Uterus (tissue), 4 donors: ENCODE measurements around the gene CARS1. TPM values are rescaled to one million over a fixed set of nuclear protein-coding genes. Genes with fewer than 3 reads are reported as not detected.
A peak's percentile ranks its signal among the peaks of the same experiment; 100 is the strongest.
"Not testable (repeated sequence)": the region's sequence is repeated elsewhere in the genome, so short reads cannot be mapped to it uniquely, and the experiment has no call there.

Source experiments
- DNase-seq, 2 donors: peaks; one replicate each; pipeline ENCODE4 v3.0.0-alpha.2; 2019 to 2020
- H3K27ac ChIP-seq, 2 donors: fragments of 200-600 bp; sonication (generic); 1 replicate in 1 of 2; 2 replicates in 1 of 2; pipeline ENCODE4 v1.5.1; 2016 to 2018
- H3K27me3 ChIP-seq, 2 donors: fragments of 200-600 bp; sonication (generic); one replicate each; pipeline ENCODE4 v1.5.1; 2018 to 2019; ENCODE audit warnings: control low read depth in 1 of 2
- H3K36me3 ChIP-seq, 2 donors: fragments of 200-600 bp; sonication (generic); one replicate each; pipeline ENCODE4 v1.5.1; 2019; ENCODE audit warnings: control low read depth in 1 of 2
- H3K4me1 ChIP-seq, 2 donors: fragments of 200-600 bp; sonication (generic); one replicate each; pipeline ENCODE4 v1.5.1; 2018 to 2019; ENCODE audit warnings: control low read depth in 1 of 2
- H3K4me3 ChIP-seq, 2 donors: fragments of 200-600 bp; sonication (generic); 1 replicate in 1 of 2; 2 replicates in 1 of 2; pipeline ENCODE4 v1.5.1; 2018 to 2019; ENCODE audit warnings: mild to moderate bottlenecking in 1 of 2
- H3K9me3 ChIP-seq, 2 donors: fragments of 200-600 bp; sonication (generic); one replicate each; pipeline ENCODE4 v1.5.1; 2019; ENCODE audit warnings: control low read depth in 1 of 2
- CTCF ChIP-seq, 4 experiments: fragments of 200-600 bp in 2 of 4; fragments of 450-650 bp in 2 of 4; sonication (generic) in 2 of 4; IDR thresholded peaks; one replicate each; pipeline ENCODE4 v1.5.1; 2016 to 2019; ENCODE audit warnings: antibody characterized with exemption in 4 of 4, mild to moderate bottlenecking in 2 of 4, moderate library complexity in 1 of 4
- POLR2A ChIP-seq, 2 donors: fragments of 450-650 bp; IDR thresholded peaks; one replicate each; pipeline ENCODE4 v1.6.1; 2016; ENCODE audit warnings: antibody characterized with exemption in 2 of 2, mild to moderate bottlenecking in 1 of 2, moderate library complexity in 1 of 2
- intact Hi-C: fragments of 100-400 bp; cut with DNase I; formaldehyde crosslinking; loops from one replicate; pipeline ENCODE4 v1.15.1; 2023; ENCODE audit warnings: low total_unique reads
- total RNA-seq, 4 donors: library from RNA; depleted of rRNA in 3 of 4; stranded (reverse); fragments of >200 nt in 3 of 4; gene quantifications; one replicate each; pipeline versions ENCODE4 v1.1.0 to v1.2.4, GENCODE V29; 2014 to 2023
- donor health status: DM: yes; HTN: yes; CAD: no.

Gene CARS1
- total RNA-seq, 4 donors from 2014 or later, result 13.2 to 39.5 (median 27.4) TPM

DNA sequence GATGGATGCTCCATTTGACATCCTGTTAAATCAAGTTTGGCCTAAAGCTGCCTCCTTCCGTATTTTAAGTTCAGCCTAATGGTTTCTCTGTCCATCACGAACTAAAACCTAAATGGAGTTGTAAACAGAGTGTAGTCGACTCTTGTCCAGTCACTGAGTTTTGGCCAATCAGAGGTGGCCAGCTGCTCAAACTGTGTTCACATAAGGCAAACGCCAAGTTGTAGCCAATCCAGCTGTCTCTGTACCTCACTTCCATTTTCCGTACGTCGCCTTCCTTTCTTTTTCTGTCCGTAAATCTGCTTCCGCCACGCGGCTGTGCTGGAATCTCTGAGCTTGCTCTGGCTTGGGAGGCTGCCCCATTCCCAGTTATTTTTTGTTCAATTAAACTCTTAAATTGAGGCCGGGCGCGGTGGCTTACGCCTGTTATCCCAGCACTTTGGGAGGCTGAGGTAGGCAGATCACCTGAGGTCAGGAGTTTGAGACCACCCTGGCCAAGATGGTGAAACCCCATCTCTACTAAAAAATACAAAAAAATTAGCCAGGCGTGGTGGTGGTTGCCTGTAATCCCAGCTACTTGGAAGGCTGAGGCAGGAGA, 20.7 kb upstream of the CARS1 start:
- no peak for TF ChIP-seq CTCF (IDR thresholded peaks at IDR 0.05)
- no peak for TF ChIP-seq POLR2A (IDR thresholded peaks at IDR 0.05)
- DNase-seq, result no peak
- Histone ChIP-seq H3K27ac (no peak overlapping the region), H3K36me3 (no peaks in the 10 kb centered on the region), H3K9me3 (no peaks in the 10 kb centered on the region), H3K4me3 (no peak overlapping the region), H3K27me3 (no peaks in the 10 kb centered on the region), H3K4me1 (no peaks in the 10 kb centered on the region)
- intact Hi-C loops, result no loop called here

DNA sequence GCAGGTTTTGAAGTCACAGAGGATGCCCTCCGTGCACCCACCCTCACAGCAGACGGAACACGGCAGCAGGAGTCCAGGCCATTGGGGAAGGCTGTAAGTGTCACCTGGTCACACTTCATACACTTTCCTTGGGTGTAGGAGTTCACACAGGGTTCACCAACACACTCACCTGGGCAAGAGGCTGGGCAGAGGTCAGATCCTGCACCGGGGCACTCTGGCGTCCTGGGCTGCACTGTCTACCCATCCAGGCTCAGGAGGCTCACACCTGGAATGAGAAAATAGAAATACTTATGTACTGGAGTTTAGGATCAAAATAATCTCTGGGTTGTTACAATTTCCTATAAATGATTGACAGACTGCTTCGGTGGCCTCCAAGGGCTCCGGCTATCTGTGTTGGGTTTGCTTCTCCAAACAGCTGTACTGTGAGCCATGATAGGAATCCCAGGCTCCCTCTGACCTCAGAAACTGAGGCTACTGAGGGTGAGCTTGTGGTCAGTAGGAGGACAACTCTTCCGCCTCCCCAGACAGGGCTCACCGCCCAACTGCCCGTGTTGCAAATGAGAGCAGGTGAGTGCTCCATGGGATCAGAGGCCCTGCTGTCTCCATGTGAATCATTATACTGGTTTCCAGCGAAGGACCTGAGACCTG, 20.1 kb upstream of the CARS1 start:
- no peaks in the 10 kb centered on the region for H3K9me3 ChIP-seq
- intact Hi-C loops, result no loop called here
- no peak overlapping the region for H3K4me3 ChIP-seq
- no peak for DNase-seq
- H3K27me3 ChIP-seq, result no peaks in the 10 kb centered on the region
- no peak overlapping the region for H3K27ac ChIP-seq
- TF ChIP-seq CTCF (IDR thresholded peaks at IDR 0.05) (no peak), POLR2A (IDR thresholded peaks at IDR 0.05) (no peak)
- no peaks in the 10 kb centered on the region for H3K36me3 ChIP-seq
- H3K4me1 ChIP-seq, result no peaks in the 10 kb centered on the region

DNA sequence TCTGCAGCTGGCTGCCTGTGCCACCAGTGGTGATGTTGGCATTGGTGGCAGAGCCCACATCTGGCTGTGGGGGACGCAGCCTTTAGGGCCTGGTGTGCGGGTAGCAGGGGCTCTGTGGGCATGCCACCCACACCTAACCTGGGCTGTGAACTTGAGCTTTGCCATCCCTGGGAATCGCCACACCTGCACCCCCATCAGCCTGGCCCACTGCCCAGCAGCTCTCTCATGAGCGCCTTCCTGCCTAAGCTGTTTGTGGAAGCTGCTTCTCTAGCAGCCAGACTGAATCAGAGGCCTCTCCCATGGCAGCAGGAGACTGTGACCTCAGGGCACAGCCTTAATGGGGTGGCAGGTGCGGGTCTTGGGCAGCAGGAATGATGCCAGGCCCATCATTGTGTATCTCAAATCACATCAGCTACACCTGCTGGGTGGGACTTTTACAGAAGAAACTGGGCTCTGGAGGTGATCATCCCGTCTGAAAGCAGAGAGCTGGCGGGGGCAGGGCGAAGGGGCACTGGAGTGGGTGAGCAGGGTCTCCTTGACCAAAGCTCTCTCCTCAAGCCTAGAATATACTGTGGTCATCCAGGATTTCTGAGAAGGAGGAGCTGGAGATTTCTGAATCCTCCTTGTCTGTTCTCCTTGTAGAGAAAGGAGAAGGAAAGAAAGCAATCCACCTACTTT, 17.8 kb upstream of the CARS1 start:
- intact Hi-C loops, result no loop called here
- no peak for TF ChIP-seq CTCF (IDR thresholded peaks at IDR 0.05)
- no peak for TF ChIP-seq POLR2A (IDR thresholded peaks at IDR 0.05)
- Histone ChIP-seq H3K27ac (no peak overlapping the region), H3K4me1 (no peaks in the 10 kb centered on the region), H3K36me3 (no peaks in the 10 kb centered on the region), H3K4me3 (no peak overlapping the region), H3K9me3 (no peaks in the 10 kb centered on the region), H3K27me3 (no peaks in the 10 kb centered on the region)
- DNase-seq, result no peak

DNA sequence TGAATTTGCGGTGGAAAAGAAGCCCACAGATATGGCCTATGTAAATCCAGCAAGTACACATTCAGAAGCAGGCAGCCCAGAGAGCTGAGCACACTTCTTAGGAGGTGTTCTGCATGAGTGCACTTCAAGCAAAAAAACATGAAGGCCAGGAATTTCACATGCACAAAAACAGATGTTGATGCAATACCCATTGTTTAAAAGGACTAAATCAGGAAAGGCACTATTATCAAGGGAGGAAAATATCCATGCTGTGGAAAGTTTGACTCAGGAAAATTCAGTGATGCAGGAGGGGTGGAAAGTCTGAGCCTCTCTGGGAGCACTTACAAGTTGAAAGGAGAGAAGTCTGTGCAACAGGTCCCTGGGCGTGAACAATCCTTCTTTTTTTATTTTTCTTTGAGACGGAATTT, 15.8 kb upstream of the CARS1 start:
- Histone ChIP-seq H3K27ac (peak overlapping the region; percentile 63 to 75), H3K36me3 (no peaks in the 10 kb centered on the region), H3K4me3 (no peak overlapping the region), H3K4me1 (no peaks in the 10 kb centered on the region), H3K9me3 (no peaks in the 10 kb centered on the region), H3K27me3 (no peaks in the 10 kb centered on the region)
- intact Hi-C loops, result no loop called here
- TF ChIP-seq CTCF (IDR thresholded peaks at IDR 0.05) (peak in 1 of 4 experiments; percentile 0), POLR2A (IDR thresholded peaks at IDR 0.05) (peak in 1 of 2 donors; percentile 41)
- no peak for DNase-seq

- Histone ChIP-seq H3K36me3 (no peaks in the 10 kb centered on the region), H3K9me3 (no peaks in the 10 kb centered on the region)
- intact Hi-C loops, result no loop called here
Observed at GRCh38 chr11:3069425-3069824, 12.2 kb upstream of the CARS1 start.

DNA sequence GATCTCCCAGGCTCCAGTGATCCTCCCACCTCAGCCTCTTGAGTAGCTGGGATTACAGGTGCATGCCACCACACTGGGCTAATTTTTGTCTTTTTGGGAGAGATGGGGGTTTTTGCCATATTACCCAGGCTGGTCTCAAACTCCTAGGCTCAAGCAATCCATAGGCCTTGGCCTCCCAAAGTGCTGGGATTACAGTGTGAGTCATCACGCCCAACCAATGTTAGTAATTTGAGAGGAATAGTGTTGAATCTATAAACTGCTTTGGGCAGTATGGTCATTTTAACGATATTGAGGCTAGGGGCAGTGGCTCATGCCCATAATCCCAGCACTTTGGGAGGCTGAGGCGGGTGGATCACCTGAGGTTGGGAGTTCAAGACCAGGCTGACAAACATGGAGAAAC, 9.1 kb upstream of the CARS1 start:
- H3K4me3 ChIP-seq, DNase-seq, H3K27me3 ChIP-seq, H3K4me1 ChIP-seq, H3K36me3 ChIP-seq, H3K9me3 ChIP-seq, intact Hi-C loops, H3K27ac ChIP-seq: not testable (repeated sequence)

More at GRCh38 chr11:3069425-3069824, 12.2 kb upstream of the CARS1 start:
- no peaks in the 10 kb centered on the region for H3K4me1 ChIP-seq
- no peak for DNase-seq
- H3K27me3 ChIP-seq, result no peaks in the 10 kb centered on the region
- no peak overlapping the region for H3K27ac ChIP-seq
- H3K4me3 ChIP-seq, result no peak overlapping the region
- TF ChIP-seq CTCF (IDR thresholded peaks at IDR 0.05) (no peak), POLR2A (IDR thresholded peaks at IDR 0.05) (no peak)

DNA sequence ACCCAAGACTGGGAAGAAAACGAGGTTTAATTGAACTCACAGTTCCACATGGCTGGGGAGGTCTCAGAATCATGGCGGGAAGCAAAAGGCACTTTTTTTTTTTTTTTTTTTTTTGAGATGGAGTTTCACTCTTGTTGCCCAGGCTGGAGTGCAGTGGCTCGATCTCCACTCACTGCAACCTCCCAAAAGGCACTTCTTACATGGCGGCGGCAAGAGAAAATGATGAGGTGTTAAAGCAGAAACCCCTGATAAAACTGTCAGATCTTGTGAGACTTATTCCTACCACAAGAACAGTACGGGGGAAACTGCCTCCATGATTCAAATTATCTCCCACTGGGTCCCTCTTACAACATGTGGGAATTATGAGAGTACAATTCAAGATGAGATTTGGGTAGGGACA, 7.5 kb upstream of the CARS1 start:
- H3K4me1 ChIP-seq, H3K4me3 ChIP-seq, DNase-seq, H3K27ac ChIP-seq, H3K36me3 ChIP-seq, H3K9me3 ChIP-seq, H3K27me3 ChIP-seq, intact Hi-C loops: not testable (repeated sequence)

DNA sequence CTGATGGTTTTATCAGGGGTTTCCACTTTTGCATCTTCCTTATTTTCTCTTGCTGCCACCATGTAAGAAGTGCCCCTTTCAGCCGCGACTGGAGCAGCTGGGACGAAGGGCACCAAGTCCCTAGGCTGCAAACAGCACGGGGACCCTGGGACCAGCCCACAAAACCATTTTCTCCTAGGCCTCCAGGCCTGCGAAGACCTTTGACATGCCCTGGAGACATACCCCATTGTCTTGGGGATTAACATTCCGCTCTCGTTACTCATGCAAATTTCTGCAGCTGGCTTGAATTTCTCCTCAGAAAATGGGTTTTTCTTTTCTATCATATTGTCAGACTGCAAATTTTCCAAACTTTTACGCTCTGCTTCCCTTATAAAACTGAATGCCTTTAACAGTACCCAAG, 6.7 kb upstream of the CARS1 start:
- H3K9me3 ChIP-seq, intact Hi-C loops, DNase-seq, H3K4me1 ChIP-seq, H3K4me3 ChIP-seq, H3K36me3 ChIP-seq, H3K27me3 ChIP-seq, H3K27ac ChIP-seq: not testable (repeated sequence)
